ENCODE results near the gene TSLP. TPM values are rescaled to one million over a fixed set of nuclear protein-coding genes. Genes with fewer than 3 reads are reported as not detected.

The TSLP gene
- total and polyA plus RNA-seq, 2 of the 4 experiments (the other 2 are of a cell fraction): 0.54 to 1.6 TPM

Other genes starting within 250 kb of the TSLP start
- gene WDR36, start 20.6 kb downstream of the TSLP start, total RNA-seq (2012; rRNA removed): 87.8 and 111 TPM in 2 replicates
- gene WDR36, start 20.6 kb downstream of the TSLP start, polyA plus RNA-seq (2012; rRNA removed): 9.4 and 11.9 TPM in 2 replicates
- gene CAMK4, start 152.7 kb downstream of the TSLP start, total RNA-seq (2012; rRNA removed): 4.8 and 6.7 TPM in 2 replicates
- gene CAMK4, start 152.7 kb downstream of the TSLP start, polyA plus RNA-seq (2012; rRNA removed): 2.6 and 3.7 TPM in 2 replicates